ENCODE results near the gene ELOVL1. TPM values are rescaled to one million over a fixed set of nuclear protein-coding genes. Genes with fewer than 3 reads are reported as not detected.

ELOVL1 gene
- total RNA-seq, 2 experiments from 2014 or later, result 69.6 to 71.0 TPM

- H3K9me3 Mint-ChIP-seq (ENCODE audit: insufficient read depth), result no peaks in the 10 kb centered on the region
- CTCF ChIA-PET, result interaction anchor here (1.3 kb wide), 1 partner anchor 113 kb away, joined by 6 read pairs; no protein-coding TSS in a partner anchor
Observed at GRCh38 chr1:43339584-43340232, 28.1 kb downstream of the ELOVL1 start.

GRCh38 chr1:43338001-43338400 is 29.8 kb downstream of the ELOVL1 start:
- DNase-seq (no peak), ATAC-seq (no peak)
- Mint-ChIP-seq H3K4me1 (ENCODE audit: low read depth) (no peaks in the 10 kb centered on the region), H3K27me3 (ENCODE audit: low read depth) (no peaks in the 10 kb centered on the region), H3K4me3 (no peak overlapping the region), H3K9me3 (ENCODE audit: insufficient read depth) (no peaks in the 10 kb centered on the region), H3K27ac (no peak overlapping the region), H3K36me3 (ENCODE audit: low read depth) (no peaks in the 10 kb centered on the region)
- ChIA-PET CTCF (no interaction called here), POLR2A (no interaction called here)

More at GRCh38 chr1:43339584-43340232, 28.1 kb downstream of the ELOVL1 start:
- H3K36me3 Mint-ChIP-seq (ENCODE audit: low read depth), result no peaks in the 10 kb centered on the region
- DNase-seq, result no peak
- no peaks in the 10 kb centered on the region for H3K27me3 Mint-ChIP-seq (ENCODE audit: low read depth)
- no peaks in the 10 kb centered on the region for H3K4me1 Mint-ChIP-seq (ENCODE audit: low read depth)
- ATAC-seq, result no peak
- no peak overlapping the region for H3K27ac Mint-ChIP-seq
- H3K4me3 Mint-ChIP-seq, result no peak overlapping the region
- POLR2A ChIA-PET, result interaction anchor here (0.6 kb wide), 1 partner anchor 1382 kb away, joined by 6 read pairs; no protein-coding TSS in a partner anchor

- ATAC-seq (no peak), DNase-seq (no peak)
- Mint-ChIP-seq H3K9me3 (ENCODE audit: insufficient read depth) (no peaks in the 10 kb centered on the region), H3K4me3 (no peak within 1 kb of the TSS), H3K27me3 (ENCODE audit: low read depth) (no peaks in the 10 kb centered on the region), H3K4me1 (ENCODE audit: low read depth) (no peaks in the 10 kb centered on the region), H3K36me3 (ENCODE audit: low read depth) (no peaks in the 10 kb centered on the region), H3K27ac (no peak within 1 kb of the TSS)
- POLR2A ChIA-PET, result no interaction called here
- CTCF ChIA-PET, result no interaction called here
Observed at GRCh38 chr1:43337588-43337987, 30.2 kb downstream of the ELOVL1 start, which contains the start of gene MPL. Gene MPL, plus strand, starts transcription at chr1:43337818. Its CDS starts 31 bp downstream, at chr1:43337849.

- ATAC-seq (no peak), DNase-seq (no peak)
- Mint-ChIP-seq H3K27me3 (ENCODE audit: low read depth) (no peaks in the 10 kb centered on the region), H3K36me3 (ENCODE audit: low read depth) (no peaks in the 10 kb centered on the region), H3K27ac (no peak overlapping the region), H3K4me3 (no peak overlapping the region), H3K9me3 (ENCODE audit: insufficient read depth) (no peaks in the 10 kb centered on the region), H3K4me1 (ENCODE audit: low read depth) (peaks cover 8% of the 10 kb centered on the region)
- CTCF ChIA-PET, result interaction anchor here (1.5 kb wide), 1 partner anchor 108 kb away, joined by 4 read pairs; no protein-coding TSS in a partner anchor
- POLR2A ChIA-PET, result no interaction called here
Observed at GRCh38 chr1:43334453-43335205, 33.2 kb downstream of the ELOVL1 start.

GRCh38 chr1:43331688-43332087 is 36.1 kb downstream of the ELOVL1 start:
- DNase-seq (no peak), ATAC-seq (no peak)
- no peak overlapping the region for H3K4me3 Mint-ChIP-seq
- peaks cover 10% of the 10 kb centered on the region for H3K4me1 Mint-ChIP-seq (ENCODE audit: low read depth)
- ChIA-PET POLR2A (no interaction called here), CTCF (no interaction called here)
- no peak overlapping the region for H3K27ac Mint-ChIP-seq
- H3K36me3 Mint-ChIP-seq (ENCODE audit: low read depth), result no peaks in the 10 kb centered on the region
- H3K9me3 Mint-ChIP-seq (ENCODE audit: insufficient read depth), result peaks cover 6% of the 10 kb centered on the region
- H3K27me3 Mint-ChIP-seq (ENCODE audit: low read depth), result no peaks in the 10 kb centered on the region

- DNase-seq (no peak), ATAC-seq (no peak)
- H3K9me3 Mint-ChIP-seq (ENCODE audit: insufficient read depth), result peaks cover 13% of the 10 kb centered on the region
- POLR2A ChIA-PET, result interaction anchor here (0.7 kb wide), 1 partner anchor 44 kb away, joined by 3 read pairs; no protein-coding TSS in a partner anchor
- H3K4me1 Mint-ChIP-seq (ENCODE audit: low read depth), result peaks cover 10% of the 10 kb centered on the region
- no peaks in the 10 kb centered on the region for H3K27me3 Mint-ChIP-seq (ENCODE audit: low read depth)
- H3K27ac Mint-ChIP-seq, result no peak overlapping the region
- CTCF ChIA-PET, result interaction anchor here (1.7 kb wide), 1 partner anchor 84 kb away, joined by 4 read pairs; no protein-coding TSS in a partner anchor
- H3K36me3 Mint-ChIP-seq (ENCODE audit: low read depth), result peaks cover 2% of the 10 kb centered on the region
- no peak overlapping the region for H3K4me3 Mint-ChIP-seq
Observed at GRCh38 chr1:43329995-43330751, 37.6 kb downstream of the ELOVL1 start.

- POLR2A ChIA-PET, result no interaction called here
- Mint-ChIP-seq H3K27me3 (ENCODE audit: low read depth) (no peaks in the 10 kb centered on the region), H3K27ac (no peak overlapping the region), H3K4me1 (ENCODE audit: low read depth) (peaks cover 13% of the 10 kb centered on the region), H3K9me3 (ENCODE audit: insufficient read depth) (peaks cover 21% of the 10 kb centered on the region), H3K4me3 (no peak overlapping the region), H3K36me3 (ENCODE audit: low read depth) (peaks cover 6% of the 10 kb centered on the region)
- CTCF ChIA-PET, result no interaction called here
- ATAC-seq (no peak), DNase-seq (no peak)
Observed at GRCh38 chr1:43327549-43328292, 40.1 kb downstream of the ELOVL1 start.

GRCh38 chr1:43325381-43325780 is 42.4 kb downstream of the ELOVL1 start:
- ChIA-PET POLR2A (no interaction called here), CTCF (no interaction called here)
- H3K27ac Mint-ChIP-seq, result no peak overlapping the region
- ATAC-seq (no peak), DNase-seq (no peak)
- H3K9me3 Mint-ChIP-seq (ENCODE audit: insufficient read depth), result peaks cover 21% of the 10 kb centered on the region
- H3K4me3 Mint-ChIP-seq, result no peak overlapping the region
- peaks cover 11% of the 10 kb centered on the region for H3K4me1 Mint-ChIP-seq (ENCODE audit: low read depth)
- no peaks in the 10 kb centered on the region for H3K27me3 Mint-ChIP-seq (ENCODE audit: low read depth)
- H3K36me3 Mint-ChIP-seq (ENCODE audit: low read depth), result peaks cover 6% of the 10 kb centered on the region

- CTCF ChIA-PET, result no interaction called here
- H3K9me3 Mint-ChIP-seq (ENCODE audit: insufficient read depth), result peaks cover 21% of the 10 kb centered on the region
- no peak for ATAC-seq
Observed at GRCh38 chr1:43324810-43325209, 43.0 kb downstream of the ELOVL1 start.

GRCh38 chr1:43322506-43322905 is 45.3 kb downstream of the ELOVL1 start:
- no peak for ATAC-seq
- POLR2A ChIA-PET, result no interaction called here
- no peak for DNase-seq

More at GRCh38 chr1:43324810-43325209, 43.0 kb downstream of the ELOVL1 start:
- POLR2A ChIA-PET, result no interaction called here
- Mint-ChIP-seq H3K27ac (no peak overlapping the region), H3K36me3 (ENCODE audit: low read depth) (peaks cover 6% of the 10 kb centered on the region), H3K4me1 (ENCODE audit: low read depth) (peaks cover 5% of the 10 kb centered on the region), H3K27me3 (ENCODE audit: low read depth) (no peaks in the 10 kb centered on the region), H3K4me3 (no peak overlapping the region)
- no peak for DNase-seq

GRCh38 chr1:43321331-43321891 is 46.4 kb downstream of the ELOVL1 start:
- peaks cover 15% of the 10 kb centered on the region for H3K9me3 Mint-ChIP-seq (ENCODE audit: insufficient read depth)
- no peak overlapping the region for H3K27ac Mint-ChIP-seq
- ATAC-seq, result no peak
- DNase-seq, result no peak
- ChIA-PET CTCF (no interaction called here), POLR2A (no interaction called here)
- H3K27me3 Mint-ChIP-seq (ENCODE audit: low read depth), result no peaks in the 10 kb centered on the region
- no peak overlapping the region for H3K4me3 Mint-ChIP-seq
- peaks cover 6% of the 10 kb centered on the region for H3K36me3 Mint-ChIP-seq (ENCODE audit: low read depth)
- peaks cover 3% of the 10 kb centered on the region for H3K4me1 Mint-ChIP-seq (ENCODE audit: low read depth)

More at GRCh38 chr1:43322506-43322905, 45.3 kb downstream of the ELOVL1 start:
- Mint-ChIP-seq H3K27ac (no peak overlapping the region), H3K9me3 (ENCODE audit: insufficient read depth) (peaks cover 17% of the 10 kb centered on the region), H3K36me3 (ENCODE audit: low read depth) (peaks cover 6% of the 10 kb centered on the region), H3K4me1 (ENCODE audit: low read depth) (peaks cover 3% of the 10 kb centered on the region), H3K4me3 (no peak overlapping the region), H3K27me3 (ENCODE audit: low read depth) (no peaks in the 10 kb centered on the region)
- CTCF ChIA-PET, result no interaction called here
